SK-N-SH (cell line): ENCODE results near the gene JMJD6. TPM values are rescaled to one million over a fixed set of nuclear protein-coding genes. Genes with fewer than 3 reads are reported as not detected.
A peak's percentile ranks its signal among the peaks of the same experiment; 100 is the strongest.

Experiments used
- CTCF ChIA-PET: fragments of 300-600, 350-600 bp; formaldehyde crosslinking; extraction: SDS; loops from one replicate; lab custom pipeline; 2021; lab: Yijun Ruan, JAX
- POLR2A ChIA-PET: fragments of 350-600 bp; sonication (Branson Sonifier 250); formaldehyde crosslinking; extraction: SDS; loops from one replicate; lab custom pipeline; 2020; ENCODE audit warnings: antibody characterized with exemption, inconsistent platforms; lab: Yijun Ruan, JAX
- DNase-seq: peaks from one replicate; pipeline ENCODE4 v3.0.0; 2012
- H2AFZ ChIP-seq: fragments of 200-600 bp; sonication (generic); 2 replicates; pipeline ENCODE4 v1.8.1; 2016; ENCODE audit warnings: antibody characterized with exemption, mild to moderate bottlenecking, low read depth
- H3F3A ChIP-seq: fragments of 200-600 bp; sonication (generic); replicated peaks from 2 replicates; pipeline ENCODE3; 2016; ENCODE audit warnings: antibody characterized with exemption, mild to moderate bottlenecking; ENCODE audit not compliant: insufficient read depth
- H3K27ac ChIP-seq, 2 experiments: fragments of 200-500 bp in 1 of 2; fragments of 200-600 bp in 1 of 2; sonication (Bioruptor generic) in 1 of 2; sonication (generic), shearing (Covaris generic) in 1 of 2; 2 replicates each; pipeline versions ENCODE4 v1.5.1 to v1.6.1; 2014 to 2016; ENCODE audit warnings: low read depth in 2 of 2, inconsistent platforms in 1 of 2, low read length in 1 of 2, mild to moderate bottlenecking in 1 of 2, mixed read lengths in 1 of 2
- H3K27me3 ChIP-seq: fragments of 200-600 bp; sonication (generic), shearing (Covaris generic); 2 replicates; pipeline ENCODE4 v1.6.1; 2016; ENCODE audit warnings: mixed run types; ENCODE audit not compliant: insufficient read depth
- H3K36me3 ChIP-seq, 2 experiments: fragments of 200-500 bp in 1 of 2; fragments of 200-600 bp in 1 of 2; sonication (Bioruptor generic) in 1 of 2; sonication (generic) in 1 of 2; replicated peaks in 1 of 2; 2 replicates each; pipeline versions ENCODE3 to v1.5.1; 2014 to 2016; ENCODE audit warnings: low read length in 1 of 2, mild to moderate bottlenecking in 1 of 2; ENCODE audit not compliant: insufficient read depth in 2 of 2, control insufficient read depth in 1 of 2
- H3K4me1 ChIP-seq, 2 experiments: fragments of 200-500 bp in 1 of 2; fragments of 200-600 bp in 1 of 2; sonication (Bioruptor generic) in 1 of 2; sonication (generic), shearing (Covaris generic) in 1 of 2; 2 replicates each; pipeline versions ENCODE4 v1.5.1 to v1.6.1; 2014 to 2016; ENCODE audit warnings: low read depth in 1 of 2, low read length in 1 of 2, mixed run types in 1 of 2; ENCODE audit not compliant: insufficient read depth in 2 of 2, control insufficient read depth in 1 of 2
- H3K4me2 ChIP-seq: fragments of 200-600 bp; sonication (generic), shearing (Covaris generic); 2 replicates; pipeline ENCODE4 v1.6.1; 2017; ENCODE audit warnings: mixed run types
- H3K4me3 ChIP-seq, 2 experiments: fragments of 200-500 bp in 1 of 2; fragments of 200-600 bp in 1 of 2; sonication (Bioruptor generic) in 1 of 2; sonication (generic), shearing (Covaris generic) in 1 of 2; 2 replicates each; pipeline versions ENCODE4 v1.5.1 to v1.8.1; 2014 to 2016; ENCODE audit warnings: low read depth in 2 of 2, inconsistent platforms in 1 of 2, low read length in 1 of 2, mild to moderate bottlenecking in 1 of 2, mixed read lengths in 1 of 2, moderate library complexity in 1 of 2
- H3K79me2 ChIP-seq: fragments of 200-600 bp; sonication (generic); 2 replicates; pipeline ENCODE4 v1.8.1; 2017; ENCODE audit warnings: mild to moderate bottlenecking; ENCODE audit not compliant: insufficient read depth
- H3K9ac ChIP-seq: fragments of 200-600 bp; sonication (generic); 2 replicates; pipeline ENCODE4 v1.6.1; 2017; ENCODE audit warnings: mixed run types
- H3K9me2 ChIP-seq: fragments of 200-600 bp; sonication (generic); 2 replicates; pipeline ENCODE4 v1.6.1; 2017; ENCODE audit warnings: mixed run types
- H3K9me3 ChIP-seq: fragments of 200-600 bp; sonication (generic); 2 replicates; pipeline ENCODE4 v1.6.1; 2017; ENCODE audit warnings: mixed run types, mild to moderate bottlenecking, moderate library complexity
- H4K20me1 ChIP-seq: fragments of 200-600 bp; sonication (generic); 2 replicates; pipeline ENCODE4 v1.6.1; 2017; ENCODE audit warnings: mild to moderate bottlenecking, mixed run types; ENCODE audit not compliant: insufficient read depth
- CHD2 ChIP-seq: fragments of 150-350 bp; IDR thresholded peaks from 2 replicates; pipeline ENCODE4 v1.6.1; 2018; ENCODE audit warnings: low read length; ENCODE audit not compliant: partially characterized antibody
- ELF1 ChIP-seq: IDR thresholded peaks from 2 replicates; pipeline ENCODE4 v1.4.0; 2012
- EP300 ChIP-seq, 2 experiments: IDR thresholded peaks; 2 replicates each; pipeline versions ENCODE4 v1.4.0 to v1.6.1; 2012; ENCODE audit warnings: borderline replicate concordance in 1 of 2, low read depth in 1 of 2, low read length in 1 of 2
- EZH2phosphoT487 ChIP-seq: fragments of 200-600 bp; sonication (generic); IDR thresholded peaks from 2 replicates; pipeline ENCODE4 v1.6.1; 2017; ENCODE audit warnings: low read depth, mixed run types, mild to moderate bottlenecking, antibody characterized with exemption, moderate library complexity, borderline replicate concordance
- FOSL2 ChIP-seq: IDR thresholded peaks from 2 replicates; pipeline ENCODE4 v1.4.0; 2012; ENCODE audit warnings: low read depth, mild to moderate bottlenecking, moderate library complexity, borderline replicate concordance
- FOXJ3 ChIP-seq: sonication (generic); formaldehyde crosslinking; IDR thresholded peaks from 2 replicates; pipeline ENCODE4 v1.5.1; 2020; ENCODE audit warnings: mild to moderate bottlenecking, missing genetic modification reagents
- GABPA ChIP-seq: IDR thresholded peaks from 2 replicates; pipeline ENCODE4 v1.4.0; 2012; ENCODE audit warnings: low read depth, mild to moderate bottlenecking
- IRF3 ChIP-seq: fragments of 150-350 bp; IDR thresholded peaks from 2 replicates; pipeline ENCODE4 v1.6.1; 2016; ENCODE audit warnings: mild to moderate bottlenecking, low read depth, low read length
- JUND ChIP-seq: IDR thresholded peaks from 2 replicates; pipeline ENCODE4 v1.4.0; 2012
- NFIC ChIP-seq: IDR thresholded peaks from 2 replicates; pipeline ENCODE4 v1.4.0; 2012; ENCODE audit warnings: borderline replicate concordance
- RCOR1 ChIP-seq: fragments of 150-350 bp; IDR thresholded peaks from 2 replicates; pipeline ENCODE4 v1.6.1; 2017; ENCODE audit warnings: antibody characterized with exemption, low read length
- RFX5 ChIP-seq: IDR thresholded peaks from 2 replicates; pipeline ENCODE4 v1.6.1; 2012; ENCODE audit warnings: mild to moderate bottlenecking, improper control_type of control experiment, low read length
- RXRA ChIP-seq: IDR thresholded peaks from 2 replicates; pipeline ENCODE4 v1.4.0; 2012; ENCODE audit warnings: low read depth, mild to moderate bottlenecking, borderline replicate concordance
- SMC3 ChIP-seq: IDR thresholded peaks from 2 replicates; pipeline ENCODE4 v1.6.1; 2012; ENCODE audit warnings: low read depth, low read length, improper control_type of control experiment
- TEAD4 ChIP-seq: IDR thresholded peaks from 2 replicates; pipeline ENCODE4 v1.4.0; 2012; ENCODE audit warnings: mild to moderate bottlenecking, borderline replicate concordance; ENCODE audit not compliant: insufficient read depth
- YY1 ChIP-seq: IDR thresholded peaks from 2 replicates; pipeline ENCODE4 v1.4.0; 2012; ENCODE audit warnings: low read depth, mild to moderate bottlenecking
- WGBS: methylation state at CpG from one replicate; pipeline ENCODE4 v1.1.6; 2017; ENCODE audit warnings: low lambda C conversion rate; 5-methylcytosine and 5-hydroxymethylcytosine counted together
- polyA plus RNA-seq, 3 experiments: library from polyadenylated mRNA; depleted of rRNA; stranded (reverse); fragments of >200 nt; gene quantifications; 2 replicates each; pipeline ENCODE4 v1.2.3, GENCODE V29; 2012
- TF ChIP-seq, protein P1 (sequence below): IDR thresholded peaks from 2 replicates; pipeline ENCODE4 v1.6.1; 2012; ENCODE audit warnings: mild to moderate bottlenecking, low read depth, low read length, moderate library complexity
- TF ChIP-seq, protein P2 (sequence below): IDR thresholded peaks from 2 replicates; pipeline ENCODE4 v1.4.0; 2012; ENCODE audit warnings: low read depth
- TF ChIP-seq, protein P3 (sequence below): fragments of 200-600 bp; sonication (generic); IDR thresholded peaks from 2 replicates; pipeline ENCODE4 v1.6.1; 2017; ENCODE audit warnings: antibody characterized with exemption, mild to moderate bottlenecking, moderate library complexity

Gene JMJD6
- polyA plus RNA-seq, 1 of the 3 experiments (the other 2 are of a cell fraction): 23.3 TPM

DNA sequence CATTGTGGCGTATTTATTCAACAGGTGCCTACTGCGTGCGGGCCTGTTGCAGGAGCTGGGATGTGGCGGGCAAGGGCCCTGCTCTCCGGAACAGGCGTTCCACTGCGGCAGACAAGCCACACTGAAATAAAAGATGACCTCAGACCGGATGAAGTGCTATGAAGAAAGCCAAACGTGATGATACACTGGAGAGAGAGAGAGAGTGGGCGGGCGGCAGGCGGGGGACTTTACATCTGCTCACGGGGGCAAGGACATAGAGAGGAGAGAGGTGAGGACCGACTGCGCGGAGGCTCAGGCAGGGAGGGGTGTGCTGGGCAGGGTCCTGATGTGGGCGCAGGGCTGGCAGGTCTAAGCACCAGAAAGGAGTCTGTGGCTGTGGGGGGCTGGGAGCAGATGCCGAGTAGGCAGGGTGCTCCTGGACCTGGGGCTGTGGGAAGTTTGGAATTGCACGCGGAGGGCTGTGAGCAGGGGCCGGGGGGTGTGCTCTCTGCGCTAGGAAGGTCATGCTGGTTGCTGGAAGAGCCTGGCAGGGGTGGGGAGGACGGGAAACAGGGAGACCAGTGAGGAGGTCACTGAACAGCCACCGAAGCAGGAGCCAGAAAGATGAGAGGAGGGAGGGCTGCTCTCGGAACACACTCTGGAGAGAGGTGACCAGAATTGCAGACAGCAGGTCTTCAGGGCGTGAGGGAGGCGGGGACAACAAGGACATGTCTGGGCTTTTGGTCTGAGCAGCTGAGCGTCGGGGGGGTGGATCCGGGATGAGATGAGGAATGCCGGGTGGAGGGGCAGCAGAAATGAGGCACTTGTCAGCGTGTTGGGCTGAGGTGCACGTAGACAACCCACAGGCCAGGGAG, 25.6 kb downstream of the JMJD6 start (continued):
- TF ChIP-seq GABPA (peak; percentile 37; the same call in 1 of the 2 replicates), NFIC (peak; percentile 52; the same call in 1 of the 2 replicates)

DNA sequence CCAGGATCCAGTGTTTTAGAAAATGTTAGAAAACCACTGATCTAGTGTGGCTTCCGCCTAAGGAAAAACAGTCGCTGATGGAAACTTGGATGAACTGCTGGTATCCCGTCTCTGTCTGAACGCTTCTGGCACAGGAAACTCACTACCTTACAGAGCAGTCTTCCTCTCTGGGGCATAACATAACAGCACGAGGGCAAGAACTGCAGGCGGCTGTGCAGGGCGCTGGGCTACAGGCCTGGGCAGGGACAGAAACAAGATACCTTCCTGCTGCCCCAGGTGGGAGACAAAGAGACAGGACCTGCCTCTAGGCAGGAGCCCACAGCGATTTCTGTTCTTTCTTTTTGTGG, 26.2 kb downstream of the JMJD6 start:
- Histone ChIP-seq H3K4me2 (peak overlapping the region; percentile 83), H3K4me3 (peak overlapping the region in 1 of 2 experiments; percentile 50; a peak in 1 of 4 replicates), H2AFZ (peak overlapping the region; percentile 47; the same call in 1 of the 2 replicates)

More for the DNA sequence above, 26.2 kb downstream of the JMJD6 start:
- TF ChIP-seq, protein P1, sequence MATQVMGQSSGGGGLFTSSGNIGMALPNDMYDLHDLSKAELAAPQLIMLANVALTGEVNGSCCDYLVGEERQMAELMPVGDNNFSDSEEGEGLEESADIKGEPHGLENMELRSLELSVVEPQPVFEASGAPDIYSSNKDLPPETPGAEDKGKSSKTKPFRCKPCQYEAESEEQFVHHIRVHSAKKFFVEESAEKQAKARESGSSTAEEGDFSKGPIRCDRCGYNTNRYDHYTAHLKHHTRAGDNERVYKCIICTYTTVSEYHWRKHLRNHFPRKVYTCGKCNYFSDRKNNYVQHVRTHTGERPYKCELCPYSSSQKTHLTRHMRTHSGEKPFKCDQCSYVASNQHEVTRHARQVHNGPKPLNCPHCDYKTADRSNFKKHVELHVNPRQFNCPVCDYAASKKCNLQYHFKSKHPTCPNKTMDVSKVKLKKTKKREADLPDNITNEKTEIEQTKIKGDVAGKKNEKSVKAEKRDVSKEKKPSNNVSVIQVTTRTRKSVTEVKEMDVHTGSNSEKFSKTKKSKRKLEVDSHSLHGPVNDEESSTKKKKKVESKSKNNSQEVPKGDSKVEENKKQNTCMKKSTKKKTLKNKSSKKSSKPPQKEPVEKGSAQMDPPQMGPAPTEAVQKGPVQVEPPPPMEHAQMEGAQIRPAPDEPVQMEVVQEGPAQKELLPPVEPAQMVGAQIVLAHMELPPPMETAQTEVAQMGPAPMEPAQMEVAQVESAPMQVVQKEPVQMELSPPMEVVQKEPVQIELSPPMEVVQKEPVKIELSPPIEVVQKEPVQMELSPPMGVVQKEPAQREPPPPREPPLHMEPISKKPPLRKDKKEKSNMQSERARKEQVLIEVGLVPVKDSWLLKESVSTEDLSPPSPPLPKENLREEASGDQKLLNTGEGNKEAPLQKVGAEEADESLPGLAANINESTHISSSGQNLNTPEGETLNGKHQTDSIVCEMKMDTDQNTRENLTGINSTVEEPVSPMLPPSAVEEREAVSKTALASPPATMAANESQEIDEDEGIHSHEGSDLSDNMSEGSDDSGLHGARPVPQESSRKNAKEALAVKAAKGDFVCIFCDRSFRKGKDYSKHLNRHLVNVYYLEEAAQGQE: no peak
- TF ChIP-seq EP300 (IDR thresholded peaks at IDR 0.05; ENCODE audit: borderline replicate concordance in 1 of 2, low read depth in 1 of 2, low read length in 1 of 2) (no peak), EZH2phosphoT487 (no peak), SMC3 (no peak), FOSL2 (no peak), CHD2 (no peak), ELF1 (no peak), RXRA (no peak), RCOR1 (no peak), TEAD4 (no peak), FOXJ3 (CRISPR knock-in tag) (no peak), JUND (no peak), IRF3 (no peak), RFX5 (no peak), GABPA (no peak), YY1 (no peak)
- TF ChIP-seq, protein P2, sequence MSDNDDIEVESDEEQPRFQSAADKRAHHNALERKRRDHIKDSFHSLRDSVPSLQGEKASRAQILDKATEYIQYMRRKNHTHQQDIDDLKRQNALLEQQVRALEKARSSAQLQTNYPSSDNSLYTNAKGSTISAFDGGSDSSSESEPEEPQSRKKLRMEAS: no peak
- TF ChIP-seq, protein P3, sequence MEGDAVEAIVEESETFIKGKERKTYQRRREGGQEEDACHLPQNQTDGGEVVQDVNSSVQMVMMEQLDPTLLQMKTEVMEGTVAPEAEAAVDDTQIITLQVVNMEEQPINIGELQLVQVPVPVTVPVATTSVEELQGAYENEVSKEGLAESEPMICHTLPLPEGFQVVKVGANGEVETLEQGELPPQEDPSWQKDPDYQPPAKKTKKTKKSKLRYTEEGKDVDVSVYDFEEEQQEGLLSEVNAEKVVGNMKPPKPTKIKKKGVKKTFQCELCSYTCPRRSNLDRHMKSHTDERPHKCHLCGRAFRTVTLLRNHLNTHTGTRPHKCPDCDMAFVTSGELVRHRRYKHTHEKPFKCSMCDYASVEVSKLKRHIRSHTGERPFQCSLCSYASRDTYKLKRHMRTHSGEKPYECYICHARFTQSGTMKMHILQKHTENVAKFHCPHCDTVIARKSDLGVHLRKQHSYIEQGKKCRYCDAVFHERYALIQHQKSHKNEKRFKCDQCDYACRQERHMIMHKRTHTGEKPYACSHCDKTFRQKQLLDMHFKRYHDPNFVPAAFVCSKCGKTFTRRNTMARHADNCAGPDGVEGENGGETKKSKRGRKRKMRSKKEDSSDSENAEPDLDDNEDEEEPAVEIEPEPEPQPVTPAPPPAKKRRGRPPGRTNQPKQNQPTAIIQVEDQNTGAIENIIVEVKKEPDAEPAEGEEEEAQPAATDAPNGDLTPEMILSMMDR: no peak
- Histone ChIP-seq H3K27ac (peak overlapping the region; percentile 78 to 84), H3F3A (peaks cover 32% of the 10 kb centered on the region), H3K36me3 (no peaks in the 10 kb centered on the region), H3K27me3 (no peaks in the 10 kb centered on the region), H3K9ac (peak overlapping the region; percentile 51; the same call in 1 of the 2 replicates), H3K9me3 (no peaks in the 10 kb centered on the region), H3K4me1 (peaks cover 26 to 45% of the 10 kb centered on the region in 2 experiments), H4K20me1 (peaks cover 62% of the 10 kb centered on the region), H3K9me2 (no peaks in the 10 kb centered on the region), H3K79me2 (peaks cover 100% of the 10 kb centered on the region)
- ChIA-PET CTCF (interaction anchor here (0.9 to 8.3 kb wide), 3 partner anchors 10 to 153 kb away, joined by 3 to 50 read pairs (median 3); partner anchors contain the start of gene MXRA7), POLR2A (no interaction called here)
- no peak for DNase-seq
- 75% methylated on average over 8 of the region's 8 CpGs for WGBS
